ENCODE data around the gene FRMPD2. TPM values are rescaled to one million over a fixed set of nuclear protein-coding genes. Genes with fewer than 3 reads are reported as not detected.

The FRMPD2 gene
- total RNA-seq, 4 donors from 2014 or later = not detected

GRCh38 chr10:48273741-48274140 is 755 bp downstream of the FRMPD2 start:
- Histone ChIP-seq H3K4me1 (no peaks in the 10 kb centered on the region), H3K9me3 (no peaks in the 10 kb centered on the region), H3K27ac (no peak overlapping the region), H3K27me3 (no peaks in the 10 kb centered on the region), H3K36me3 (no peaks in the 10 kb centered on the region), H3K4me3 (no peak overlapping the region)
- intact Hi-C loops (cut with DNase I; ENCODE audit: low total_unique reads) (no loop called here), in situ Hi-C loops (cut with MboI; ENCODE audit: low sequenced_read_pairs in 4 of 4) (no loop called here)
- DNase-seq (no peak), ATAC-seq (no peak)
- TF ChIP-seq POLR2A (IDR thresholded peaks at IDR 0.05) (no peak), CTCF (IDR thresholded peaks at IDR 0.05 in 4 of 5, conservative IDR thresholded peaks at IDR 0.05 in 1 of 5) (no peak)

- H3K27me3 ChIP-seq = no peaks in the 10 kb centered on the region
- no peak for ATAC-seq
- TF ChIP-seq POLR2A (IDR thresholded peaks at IDR 0.05) (no peak), CTCF (IDR thresholded peaks at IDR 0.05 in 4 of 5, conservative IDR thresholded peaks at IDR 0.05 in 1 of 5) (no peak)
- no peaks in the 10 kb centered on the region for H3K36me3 ChIP-seq
- no peak overlapping the region for H3K4me3 ChIP-seq
- intact Hi-C loops (cut with DNase I; ENCODE audit: low total_unique reads) (no loop called here), in situ Hi-C loops (cut with MboI; ENCODE audit: low sequenced_read_pairs in 4 of 4) (no loop called here)
- H3K9me3 ChIP-seq = no peaks in the 10 kb centered on the region
- no peak for DNase-seq
- H3K27ac ChIP-seq = no peak overlapping the region
- no peaks in the 10 kb centered on the region for H3K4me1 ChIP-seq
Measured at GRCh38 chr10:48272682-48273081, 1.8 kb downstream of the FRMPD2 start.

- DNase-seq = no peak
- no peaks in the 10 kb centered on the region for H3K36me3 ChIP-seq
- no peaks in the 10 kb centered on the region for H3K9me3 ChIP-seq
- intact Hi-C loops (cut with DNase I; ENCODE audit: low total_unique reads) (no loop called here), in situ Hi-C loops (cut with MboI; ENCODE audit: low sequenced_read_pairs in 4 of 4) (no loop called here)
- H3K27ac ChIP-seq = no peak overlapping the region
- no peak overlapping the region for H3K4me3 ChIP-seq
- TF ChIP-seq CTCF (IDR thresholded peaks at IDR 0.05 in 4 of 5, conservative IDR thresholded peaks at IDR 0.05 in 1 of 5) (no peak), POLR2A (IDR thresholded peaks at IDR 0.05) (no peak)
- no peaks in the 10 kb centered on the region for H3K4me1 ChIP-seq
- no peak for ATAC-seq
- no peaks in the 10 kb centered on the region for H3K27me3 ChIP-seq
Measured at GRCh38 chr10:48271047-48271730, 3.3 kb downstream of the FRMPD2 start.

- ATAC-seq (no peak), DNase-seq (no peak)
- intact Hi-C loops (cut with DNase I; ENCODE audit: low total_unique reads) (no loop called here), in situ Hi-C loops (cut with MboI; ENCODE audit: low sequenced_read_pairs in 4 of 4) (no loop called here)
- no peak overlapping the region for H3K27ac ChIP-seq
- TF ChIP-seq POLR2A (IDR thresholded peaks at IDR 0.05) = no peak
- no peak for TF ChIP-seq CTCF (IDR thresholded peaks at IDR 0.05 in 4 of 5, conservative IDR thresholded peaks at IDR 0.05 in 1 of 5)
- H3K9me3 ChIP-seq = no peaks in the 10 kb centered on the region
- H3K27me3 ChIP-seq = no peaks in the 10 kb centered on the region
- H3K4me1 ChIP-seq = no peaks in the 10 kb centered on the region
- H3K4me3 ChIP-seq = no peak overlapping the region
- H3K36me3 ChIP-seq = no peaks in the 10 kb centered on the region
Measured at GRCh38 chr10:48266528-48266927, 8.0 kb downstream of the FRMPD2 start.

GRCh38 chr10:48258105-48258504 is 16.4 kb downstream of the FRMPD2 start:
- no peak overlapping the region for H3K27ac ChIP-seq
- intact Hi-C loops (cut with DNase I; ENCODE audit: low total_unique reads) = no loop called here
- no peak for ATAC-seq

More at GRCh38 chr10:48258105-48258504, 16.4 kb downstream of the FRMPD2 start:
- in situ Hi-C loops (cut with MboI; ENCODE audit: low sequenced_read_pairs in 4 of 4) = no loop called here
- TF ChIP-seq POLR2A (IDR thresholded peaks at IDR 0.05) (no peak), CTCF (IDR thresholded peaks at IDR 0.05 in 4 of 5, conservative IDR thresholded peaks at IDR 0.05 in 1 of 5) (no peak)
- no peaks in the 10 kb centered on the region for H3K9me3 ChIP-seq
- no peak for DNase-seq
- H3K36me3 ChIP-seq = no peaks in the 10 kb centered on the region
- no peak overlapping the region for H3K4me3 ChIP-seq
- H3K4me1 ChIP-seq = no peaks in the 10 kb centered on the region
- H3K27me3 ChIP-seq = no peaks in the 10 kb centered on the region
